PC-9 (cell line): ENCODE measurements around the gene GPR173.

ENCODE experiments used
- CTCF ChIP-seq: fragments of 200-600 bp; sonication (generic); conservative IDR thresholded peaks from 2 replicates; pipeline ENCODE4 v1.6.1; 2017; ENCODE audit warnings: mixed run types, antibody characterized with exemption, mild to moderate bottlenecking, moderate library complexity
- EZH2 ChIP-seq: fragments of 200-600 bp; sonication (generic); IDR thresholded peaks from 2 replicates; pipeline ENCODE4 v1.8.0; 2017; ENCODE audit warnings: antibody characterized with exemption, low read depth

- TF ChIP-seq CTCF: no peak
- TF ChIP-seq EZH2: no peak
Observed at GRCh38 chrX:53039236-53039635, 9.4 kb upstream of the GPR173 start.
